ENCODE results near the gene S100A3.
"Not testable (repeated sequence)": the region's sequence is repeated elsewhere in the genome, so short reads cannot be mapped to it uniquely, and the experiment has no call there.

The S100A3 gene

GRCh38 chr1:153548722-153549688 is at the start of gene S100A3:
TSS of gene S100A3 (minus strand) at chr1:153549258. CDS start at chr1:153548485, 773 bp downstream.
- FAIRE-seq, result no peak
- no peak for DNase-seq (ENCODE audit: extremely low spot score, insufficient read length, low read depth)

- peak; percentile 93 for FAIRE-seq
- DNase-seq (ENCODE audit: extremely low spot score, insufficient read length, low read depth), result peak; percentile 75
Observed at GRCh38 chr1:153598309-153599172, 49.5 kb upstream of the S100A3 start.

GRCh38 chr1:153597206-153597605 is 48.1 kb upstream of the S100A3 start:
- DNase-seq (ENCODE audit: extremely low spot score, insufficient read length, low read depth) (no peak), FAIRE-seq (no peak)

- FAIRE-seq (no peak), DNase-seq (ENCODE audit: extremely low spot score, insufficient read length, low read depth) (no peak)
Observed at GRCh38 chr1:153592748-153593147, 43.7 kb upstream of the S100A3 start.

- DNase-seq (ENCODE audit: extremely low spot score, insufficient read length, low read depth) (no peak), FAIRE-seq (no peak)
Observed at GRCh38 chr1:153588482-153588881, 39.4 kb upstream of the S100A3 start.

GRCh38 chr1:153588033-153588432 is 39.0 kb upstream of the S100A3 start:
- DNase-seq (ENCODE audit: extremely low spot score, insufficient read length, low read depth); FAIRE-seq: not testable (repeated sequence)

- no peak for FAIRE-seq
Observed at GRCh38 chr1:153587314-153587713, 38.3 kb upstream of the S100A3 start.

GRCh38 chr1:153586347-153586746 is 37.3 kb upstream of the S100A3 start:
- DNase-seq (ENCODE audit: extremely low spot score, insufficient read length, low read depth) (no peak), FAIRE-seq (no peak)

More at GRCh38 chr1:153587314-153587713, 38.3 kb upstream of the S100A3 start:
- DNase-seq (ENCODE audit: extremely low spot score, insufficient read length, low read depth), result no peak

- no peak for DNase-seq (ENCODE audit: extremely low spot score, insufficient read length, low read depth)
- no peak for FAIRE-seq
Observed at GRCh38 chr1:153585006-153585405, 35.9 kb upstream of the S100A3 start.

GRCh38 chr1:153583976-153584375 is 34.9 kb upstream of the S100A3 start:
- DNase-seq (ENCODE audit: extremely low spot score, insufficient read length, low read depth), result no peak
- no peak for FAIRE-seq

GRCh38 chr1:153583514-153583913 is 34.5 kb upstream of the S100A3 start:
- DNase-seq (ENCODE audit: extremely low spot score, insufficient read length, low read depth); FAIRE-seq: not testable (repeated sequence)

- FAIRE-seq; DNase-seq (ENCODE audit: extremely low spot score, insufficient read length, low read depth): not testable (repeated sequence)
Observed at GRCh38 chr1:153582836-153583235, 33.8 kb upstream of the S100A3 start.

- no peak for FAIRE-seq
- DNase-seq (ENCODE audit: extremely low spot score, insufficient read length, low read depth), result no peak
Observed at GRCh38 chr1:153578936-153579335, 29.9 kb upstream of the S100A3 start.

GRCh38 chr1:153578490-153578889 is 29.4 kb upstream of the S100A3 start:
- no peak for DNase-seq (ENCODE audit: extremely low spot score, insufficient read length, low read depth)
- FAIRE-seq, result no peak

- no peak for DNase-seq (ENCODE audit: extremely low spot score, insufficient read length, low read depth)
- no peak for FAIRE-seq
Observed at GRCh38 chr1:153577624-153578051, 28.6 kb upstream of the S100A3 start.

GRCh38 chr1:153577138-153577537 is 28.1 kb upstream of the S100A3 start:
- FAIRE-seq (no peak), DNase-seq (ENCODE audit: extremely low spot score, insufficient read length, low read depth) (no peak)

GRCh38 chr1:153575497-153575896 is 26.4 kb upstream of the S100A3 start:
- not testable (repeated sequence) for FAIRE-seq; DNase-seq (ENCODE audit: extremely low spot score, insufficient read length, low read depth)

- not testable (repeated sequence) for DNase-seq (ENCODE audit: extremely low spot score, insufficient read length, low read depth); FAIRE-seq
Observed at GRCh38 chr1:153575081-153575491, 26.0 kb upstream of the S100A3 start.

- no peak for DNase-seq (ENCODE audit: extremely low spot score, insufficient read length, low read depth)
Observed at GRCh38 chr1:153573351-153573750, 24.3 kb upstream of the S100A3 start.

GRCh38 chr1:153572569-153573015 is 23.5 kb upstream of the S100A3 start:
- DNase-seq (ENCODE audit: extremely low spot score, insufficient read length, low read depth), result no peak
- peak; percentile 29 for FAIRE-seq

More at GRCh38 chr1:153573351-153573750, 24.3 kb upstream of the S100A3 start:
- FAIRE-seq, result no peak

Measured in GM18507 (cell line).